H9 (cell line): Measurements from ENCODE around the gene MBP. TPM values are rescaled to one million over a fixed set of nuclear protein-coding genes. Genes with fewer than 3 reads are reported as not detected.

ENCODE experiments used
- DNase-seq: peaks from one replicate; pipeline ENCODE4 v3.0.0-alpha.2; 2017
- H2AFZ ChIP-seq: one replicate; pipeline ENCODE4 v1.6.1; 2013; ENCODE audit warnings: mild to moderate bottlenecking, low read length, control low read depth, moderate library complexity
- H2AK5ac ChIP-seq: 2 replicates; pipeline ENCODE4 v1.6.1; 2013; ENCODE audit warnings: low read length, control low read depth, mixed read lengths; ENCODE audit not compliant: insufficient read length
- H2BK120ac ChIP-seq: one replicate; pipeline ENCODE4 v1.6.1; 2013; ENCODE audit warnings: low read depth, mild to moderate bottlenecking, low read length, control low read depth, inconsistent platforms; ENCODE audit not compliant: poor library complexity, severe bottlenecking
- H2BK12ac ChIP-seq: 2 replicates; pipeline ENCODE4 v1.6.1; 2013; ENCODE audit warnings: low read length, control low read depth, mixed read lengths, low read depth; ENCODE audit not compliant: insufficient read length
- H2BK15ac ChIP-seq: 2 replicates; pipeline ENCODE4 v1.6.1; 2013; ENCODE audit warnings: low read depth, low read length, control low read depth
- H2BK20ac ChIP-seq: one replicate; pipeline ENCODE4 v1.6.1; 2013; ENCODE audit warnings: low read depth, mild to moderate bottlenecking, low read length, control low read depth, inconsistent platforms; ENCODE audit not compliant: poor library complexity, severe bottlenecking
- H2BK5ac ChIP-seq: 2 replicates; pipeline ENCODE4 v1.6.1; 2013; ENCODE audit warnings: low read length, control low read depth, mixed read lengths; ENCODE audit not compliant: insufficient read length
- H3K14ac ChIP-seq: 2 replicates; pipeline ENCODE4 v1.6.1; 2013; ENCODE audit warnings: low read length, control low read depth; ENCODE audit not compliant: insufficient read depth
- H3K18ac ChIP-seq: 2 replicates; pipeline ENCODE4 v1.6.1; 2013; ENCODE audit warnings: low read depth, mild to moderate bottlenecking, mixed read lengths, low read length, control low read depth; ENCODE audit not compliant: insufficient read length
- H3K23ac ChIP-seq: 2 replicates; pipeline ENCODE4 v1.6.1; 2013; ENCODE audit warnings: low read length, control low read depth, mixed read lengths, low read depth; ENCODE audit not compliant: insufficient read length
- H3K23me2 ChIP-seq: 2 replicates; pipeline ENCODE4 v1.6.1; 2013; ENCODE audit warnings: low read depth, mild to moderate bottlenecking, mixed read lengths, low read length, control low read depth; ENCODE audit not compliant: insufficient read length, poor library complexity, severe bottlenecking
- H3K27ac ChIP-seq: 2 replicates; pipeline ENCODE4 v1.5.1; 2013; ENCODE audit warnings: low read length, control low read depth, mixed read lengths, low read depth; ENCODE audit not compliant: insufficient read length
- H3K27me3 ChIP-seq: 2 replicates; pipeline ENCODE4 v1.6.1; 2013; ENCODE audit warnings: low read length, control low read depth, inconsistent platforms; ENCODE audit not compliant: insufficient read depth
- H3K4ac ChIP-seq: 2 replicates; pipeline ENCODE4 v1.6.1; 2013; ENCODE audit warnings: low read depth, mild to moderate bottlenecking, control low read depth, inconsistent platforms, low read length, moderate library complexity
- H3K4me1 ChIP-seq: 2 replicates; pipeline ENCODE4 v1.6.1; 2013; ENCODE audit warnings: low read length, control low read depth, inconsistent platforms; ENCODE audit not compliant: insufficient read depth
- H3K4me2 ChIP-seq: 2 replicates; pipeline ENCODE4 v1.6.1; 2013; ENCODE audit warnings: low read length, control low read depth, mixed read lengths; ENCODE audit not compliant: insufficient read length, insufficient read depth
- H3K56ac ChIP-seq: 2 replicates; pipeline ENCODE4 v1.6.1; 2013; ENCODE audit warnings: low read depth, mild to moderate bottlenecking, mixed read lengths, low read length, control low read depth; ENCODE audit not compliant: insufficient read length
- H3K79me1 ChIP-seq: 2 replicates; pipeline ENCODE4 v1.6.1; 2013; ENCODE audit warnings: low read depth, mild to moderate bottlenecking, moderate library complexity, low read length, control low read depth, inconsistent platforms; ENCODE audit not compliant: insufficient read depth, poor library complexity, severe bottlenecking
- H3K79me2 ChIP-seq: 2 replicates; pipeline ENCODE4 v1.6.1; 2013; ENCODE audit warnings: low read length, control low read depth, inconsistent platforms; ENCODE audit not compliant: insufficient read depth
- H3K9ac ChIP-seq: 2 replicates; pipeline ENCODE4 v1.6.1; 2013; ENCODE audit warnings: low read length, control low read depth, mixed read lengths; ENCODE audit not compliant: insufficient read length; ENCODE audit errors: extremely low read depth
- H3K9me3 ChIP-seq: one replicate; pipeline ENCODE4 v1.6.1; 2013; ENCODE audit warnings: low read depth, low read length, inconsistent platforms; ENCODE audit not compliant: control insufficient read depth
- H3T11ph ChIP-seq: one replicate; pipeline ENCODE4 v1.6.1; 2013; ENCODE audit warnings: mild to moderate bottlenecking, low read length, control low read depth, inconsistent platforms
- H4K20me1 ChIP-seq: one replicate; pipeline ENCODE4 v1.6.1; 2013; ENCODE audit not compliant: control insufficient read depth, insufficient read length, insufficient read depth
- H4K5ac ChIP-seq: 2 replicates; pipeline ENCODE4 v1.6.1; 2013; ENCODE audit warnings: low read depth, mild to moderate bottlenecking, mixed read lengths, low read length, control low read depth; ENCODE audit not compliant: insufficient read length
- H4K8ac ChIP-seq: replicated peaks from 2 replicates; pipeline ENCODE4 v1.6.1; 2013; ENCODE audit warnings: low read length, control low read depth, mixed read lengths, low read depth; ENCODE audit not compliant: insufficient read length
- H4K91ac ChIP-seq: 2 replicates; pipeline ENCODE4 v1.6.1; 2013; ENCODE audit warnings: low read depth, mild to moderate bottlenecking, moderate library complexity, mixed read lengths, low read length, control low read depth; ENCODE audit not compliant: insufficient read length
- H3K27ac Mint-ChIP-seq, 3 experiments: 2 replicates in 2 of 3; 3 replicates in 1 of 3; pipeline ENCODE4 v1.8.0; 2020 to 2021; ENCODE audit warnings: mixed read lengths in 3 of 3, mild to moderate bottlenecking in 1 of 3, moderate library complexity in 1 of 3
- H3K27me3 Mint-ChIP-seq: 2 replicates; pipeline ENCODE4 v1.8.0; 2021; ENCODE audit warnings: low read depth, mild to moderate bottlenecking, moderate library complexity, mixed read lengths
- H3K36me3 Mint-ChIP-seq, 3 experiments: 2 replicates in 2 of 3; 3 replicates in 1 of 3; pipeline ENCODE4 v1.8.0; 2020 to 2021; ENCODE audit warnings: low read depth in 3 of 3, mixed read lengths in 3 of 3; ENCODE audit not compliant: insufficient read depth in 1 of 3
- H3K4me1 Mint-ChIP-seq, 2 experiments: 2 replicates each; pipeline ENCODE4 v1.8.0; 2020; ENCODE audit warnings: mixed read lengths in 2 of 2
- H3K4me3 Mint-ChIP-seq, 2 experiments: 2 replicates in 1 of 2; 3 replicates in 1 of 2; pipeline ENCODE4 v1.8.0; 2020 to 2021; ENCODE audit warnings: mild to moderate bottlenecking in 2 of 2, mixed read lengths in 2 of 2, moderate library complexity in 1 of 2
- H3K9me3 Mint-ChIP-seq, 2 experiments: 2 replicates in 1 of 2; 3 replicates in 1 of 2; pipeline ENCODE4 v1.8.0; 2020; ENCODE audit warnings: mild to moderate bottlenecking in 2 of 2, mixed read lengths in 2 of 2, moderate library complexity in 1 of 2
- WGBS: extraction: QIAGEN DNeasy Blood & Tissue Kit; methylation state at CpG from one replicate; pipeline ENCODE4 v1.1.7; 2013; ENCODE audit warnings: missing lambda C conversion rate, low lambda C conversion rate, mixed read lengths; ENCODE audit not compliant: insufficient read length; ENCODE audit errors: extremely low coverage; 5-methylcytosine and 5-hydroxymethylcytosine counted together
- total RNA-seq: library from RNA; stranded (reverse); gene quantifications from 2 replicates; pipeline ENCODE4 v1.2.1, GENCODE V29; 2021
- TF ChIP-seq, protein P1 (sequence below): fragments of 200-600 bp; sonication (generic); conservative IDR thresholded peaks from 3 replicates; pipeline ENCODE4 v1.8.0; 2021; ENCODE audit warnings: antibody characterized with exemption, mild to moderate bottlenecking

The MBP gene
- total RNA-seq, 1 experiment from 2014 or later, result 8.6 TPM

DNA sequence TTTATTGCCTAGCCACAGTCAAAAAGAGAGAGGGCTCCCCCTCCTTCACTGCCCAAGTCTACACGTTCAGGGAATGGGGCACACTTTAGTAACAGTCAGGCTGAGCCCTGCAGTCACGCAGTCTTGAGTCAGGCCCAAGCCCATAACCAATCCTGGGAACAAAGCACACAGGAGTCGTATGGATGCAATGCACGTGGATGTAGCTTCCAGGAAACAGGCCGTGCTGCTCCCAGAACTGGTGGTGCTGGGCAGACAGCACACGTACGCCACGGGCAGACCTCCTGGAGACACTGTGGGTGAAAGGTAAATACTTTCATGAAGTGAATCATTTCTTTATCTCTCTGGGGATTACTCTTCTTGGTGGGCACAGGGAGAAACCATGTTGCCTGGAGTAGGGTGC lies 30.0 kb upstream of the MBP start:
- H3K79me2 ChIP-seq, result no peaks in the 10 kb centered on the region
- peaks cover 13 to 16% of the 10 kb centered on the region in 2 experiments for H3K9me3 Mint-ChIP-seq
- no peak overlapping the region for H2BK120ac ChIP-seq
- DNase-seq, result no peak
- WGBS, result no CpG with 5 or more reads among the region's 8 CpGs
- H3K27me3 Mint-ChIP-seq, result peaks cover 24% of the 10 kb centered on the region
- no peak overlapping the region for H3K23ac ChIP-seq
- no peak overlapping the region for H3K18ac ChIP-seq
- H2BK5ac ChIP-seq, result no peak overlapping the region
- H3K79me1 ChIP-seq, result no peaks in the 10 kb centered on the region
- no peak overlapping the region for H3K27ac Mint-ChIP-seq
- no peak overlapping the region for H4K8ac ChIP-seq
- no peak overlapping the region for H3K4ac ChIP-seq
- no peak overlapping the region for H3K4me2 ChIP-seq
- peaks cover 67 to 69% of the 10 kb centered on the region in 2 experiments for H3K4me1 Mint-ChIP-seq
- no peaks in the 10 kb centered on the region for H3K9me3 ChIP-seq
- H4K91ac ChIP-seq, result no peak overlapping the region
- H3K27me3 ChIP-seq, result no peaks in the 10 kb centered on the region
- H2BK12ac ChIP-seq, result no peak overlapping the region
- no peak overlapping the region for H2BK15ac ChIP-seq
- no peaks in the 10 kb centered on the region for H3K23me2 ChIP-seq
- no peak overlapping the region for H4K5ac ChIP-seq
- H2BK20ac ChIP-seq, result no peak overlapping the region
- TF ChIP-seq, protein P1, sequence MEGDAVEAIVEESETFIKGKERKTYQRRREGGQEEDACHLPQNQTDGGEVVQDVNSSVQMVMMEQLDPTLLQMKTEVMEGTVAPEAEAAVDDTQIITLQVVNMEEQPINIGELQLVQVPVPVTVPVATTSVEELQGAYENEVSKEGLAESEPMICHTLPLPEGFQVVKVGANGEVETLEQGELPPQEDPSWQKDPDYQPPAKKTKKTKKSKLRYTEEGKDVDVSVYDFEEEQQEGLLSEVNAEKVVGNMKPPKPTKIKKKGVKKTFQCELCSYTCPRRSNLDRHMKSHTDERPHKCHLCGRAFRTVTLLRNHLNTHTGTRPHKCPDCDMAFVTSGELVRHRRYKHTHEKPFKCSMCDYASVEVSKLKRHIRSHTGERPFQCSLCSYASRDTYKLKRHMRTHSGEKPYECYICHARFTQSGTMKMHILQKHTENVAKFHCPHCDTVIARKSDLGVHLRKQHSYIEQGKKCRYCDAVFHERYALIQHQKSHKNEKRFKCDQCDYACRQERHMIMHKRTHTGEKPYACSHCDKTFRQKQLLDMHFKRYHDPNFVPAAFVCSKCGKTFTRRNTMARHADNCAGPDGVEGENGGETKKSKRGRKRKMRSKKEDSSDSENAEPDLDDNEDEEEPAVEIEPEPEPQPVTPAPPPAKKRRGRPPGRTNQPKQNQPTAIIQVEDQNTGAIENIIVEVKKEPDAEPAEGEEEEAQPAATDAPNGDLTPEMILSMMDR, result no peak
- no peak overlapping the region for H2AK5ac ChIP-seq
- no peak overlapping the region for H2AFZ ChIP-seq
- peaks cover 0 to 14% (median 9%) of the 10 kb centered on the region in 3 experiments; a peak in 6 of 7 replicates for H3K36me3 Mint-ChIP-seq
- no peak overlapping the region for H3K9ac ChIP-seq
- no peak overlapping the region for H3T11ph ChIP-seq
- no peaks in the 10 kb centered on the region for H4K20me1 ChIP-seq
- H3K14ac ChIP-seq, result no peak overlapping the region; the same call in 1 of the 2 replicates
- peaks cover 11% of the 10 kb centered on the region; the same call in 1 of the 2 replicates for H3K4me1 ChIP-seq
- no peak overlapping the region for H3K56ac ChIP-seq
- H3K27ac ChIP-seq, result no peak overlapping the region
- H3K4me3 Mint-ChIP-seq, result no peak overlapping the region
